ENCODE measurements around the gene TMEM205.

The TMEM205 gene

GRCh38 chr19:11346104-11346940 is at the start of gene TMEM205, which contains the start of gene CCDC159:
Gene TMEM205, minus strand, starts transcription at chr19:11346268. Its CDS starts 649 bp downstream, at chr19:11345619.
Gene CCDC159, plus strand, starts transcription at chr19:11346519. Its CDS starts 88 bp downstream, at chr19:11346607.
- H3K27ac ChIP-seq (ENCODE audit: low read length): peak within 1 kb of the TSS; percentile 74
- TF ChIP-seq CTCF (IDR thresholded peaks at IDR 0.05; ENCODE audit: borderline replicate concordance, extremely low read depth, low read length, poor library complexity, severe bottlenecking): peak; percentile 48
- TF ChIP-seq EZH2 (IDR thresholded peaks at IDR 0.05; ENCODE audit: borderline replicate concordance, low read depth, low read length, severe bottlenecking): no peak
- H2AFZ ChIP-seq (ENCODE audit: low read depth, low read length): peak within 1 kb of the TSS; percentile 77
- peaks cover 31% of the 10 kb centered on the region for H3K4me1 ChIP-seq (ENCODE audit: insufficient read depth, low read length)
- no peaks in the 10 kb centered on the region for H3K27me3 ChIP-seq (ENCODE audit: insufficient read depth, low read length, poor library complexity)
- H3K9me3 ChIP-seq (ENCODE audit: insufficient read depth, low read length, severe bottlenecking): peaks cover 3% of the 10 kb centered on the region
- ATAC-seq (ENCODE audit: insufficient read depth, low read depth) (peak; percentile 97), DNase-seq (peak; percentile 100)
- peaks cover 11% of the 10 kb centered on the region for H3K79me2 ChIP-seq (ENCODE audit: insufficient read depth, low read length)
- peak within 1 kb of the TSS; percentile 66 for H3K9ac ChIP-seq (ENCODE audit: low read depth, low read length)
- H3K4me2 ChIP-seq (ENCODE audit: insufficient read depth, low read length): peak within 1 kb of the TSS; percentile 78
- peaks cover 5% of the 10 kb centered on the region; the same call in 1 of the 2 replicates for H3K36me3 ChIP-seq (ENCODE audit: insufficient read depth, low read length)
- peak within 1 kb of the TSS; percentile 47 to 95; a peak in 3 of 4 replicates for H3K4me3 ChIP-seq (ENCODE audit: low read depth in 1 of 2, low read length in 2 of 2)
- no peaks in the 10 kb centered on the region for H4K20me1 ChIP-seq (ENCODE audit: insufficient read depth, low read length)

- ATAC-seq (ENCODE audit: insufficient read depth, low read depth): no peak
Observed at GRCh38 chr19:11390933-11391680, 45.0 kb upstream of the TMEM205 start.

GRCh38 chr19:11390359-11390758 is 44.3 kb upstream of the TMEM205 start:
- ATAC-seq (ENCODE audit: insufficient read depth, low read depth): no peak
- Histone ChIP-seq H3K79me2 (ENCODE audit: insufficient read depth, low read length) (no peaks in the 10 kb centered on the region), H3K27me3 (ENCODE audit: insufficient read depth, low read length, poor library complexity) (no peaks in the 10 kb centered on the region), H3K4me1 (ENCODE audit: insufficient read depth, low read length) (peaks cover 4% of the 10 kb centered on the region; the same call in 1 of the 2 replicates), H2AFZ (ENCODE audit: low read depth, low read length) (no peak overlapping the region), H4K20me1 (ENCODE audit: insufficient read depth, low read length) (no peaks in the 10 kb centered on the region), H3K9ac (ENCODE audit: low read depth, low read length) (no peak overlapping the region), H3K4me2 (ENCODE audit: insufficient read depth, low read length) (no peak overlapping the region), H3K36me3 (ENCODE audit: insufficient read depth, low read length) (no peaks in the 10 kb centered on the region), H3K9me3 (ENCODE audit: insufficient read depth, low read length, severe bottlenecking) (no peaks in the 10 kb centered on the region), H3K4me3 (ENCODE audit: low read depth in 1 of 2, low read length in 2 of 2) (no peak overlapping the region), H3K27ac (ENCODE audit: low read length) (no peak overlapping the region)
- TF ChIP-seq EZH2 (IDR thresholded peaks at IDR 0.05; ENCODE audit: borderline replicate concordance, low read depth, low read length, severe bottlenecking) (no peak), CTCF (IDR thresholded peaks at IDR 0.05; ENCODE audit: borderline replicate concordance, extremely low read depth, low read length, poor library complexity, severe bottlenecking) (no peak)
- no peak for DNase-seq

More at GRCh38 chr19:11390933-11391680, 45.0 kb upstream of the TMEM205 start:
- H2AFZ ChIP-seq (ENCODE audit: low read depth, low read length): no peak overlapping the region
- peaks cover 4% of the 10 kb centered on the region; the same call in 1 of the 2 replicates for H3K4me1 ChIP-seq (ENCODE audit: insufficient read depth, low read length)
- H3K4me2 ChIP-seq (ENCODE audit: insufficient read depth, low read length): no peak overlapping the region
- H4K20me1 ChIP-seq (ENCODE audit: insufficient read depth, low read length): no peaks in the 10 kb centered on the region
- no peak overlapping the region for H3K4me3 ChIP-seq (ENCODE audit: low read depth in 1 of 2, low read length in 2 of 2)
- no peak for DNase-seq
- no peaks in the 10 kb centered on the region for H3K9me3 ChIP-seq (ENCODE audit: insufficient read depth, low read length, severe bottlenecking)
- no peaks in the 10 kb centered on the region for H3K36me3 ChIP-seq (ENCODE audit: insufficient read depth, low read length)
- no peak overlapping the region for H3K27ac ChIP-seq (ENCODE audit: low read length)
- no peaks in the 10 kb centered on the region for H3K79me2 ChIP-seq (ENCODE audit: insufficient read depth, low read length)
- no peak for TF ChIP-seq CTCF (IDR thresholded peaks at IDR 0.05; ENCODE audit: borderline replicate concordance, extremely low read depth, low read length, poor library complexity, severe bottlenecking)
- no peak for TF ChIP-seq EZH2 (IDR thresholded peaks at IDR 0.05; ENCODE audit: borderline replicate concordance, low read depth, low read length, severe bottlenecking)
- no peak overlapping the region for H3K9ac ChIP-seq (ENCODE audit: low read depth, low read length)
- no peaks in the 10 kb centered on the region for H3K27me3 ChIP-seq (ENCODE audit: insufficient read depth, low read length, poor library complexity)
